Smooth muscle cell (in vitro differentiated cells): ENCODE measurements around the gene BBX. TPM values are rescaled to one million over a fixed set of nuclear protein-coding genes. Genes with fewer than 3 reads are reported as not detected.

Experiments used
- DNase-seq: peaks from one replicate; lab custom pipeline; 2025; ENCODE audit not compliant: unreplicated experiment; lab: John Stamatoyannopoulos, UW
- H2AFZ ChIP-seq: fragments of 200-600 bp; sonication (generic); 2 replicates; pipeline ENCODE4 v1.6.0; 2016; ENCODE audit warnings: antibody characterized with exemption, low read depth, mild to moderate bottlenecking
- H3F3A ChIP-seq: fragments of 200-600 bp; sonication (generic); 2 replicates; pipeline ENCODE4 v1.6.0; 2017; ENCODE audit warnings: antibody characterized with exemption, low read depth
- H3K27ac ChIP-seq: fragments of 200-600 bp; sonication (generic); 2 replicates; pipeline ENCODE4 v1.5.1; 2016; ENCODE audit warnings: low read depth, mild to moderate bottlenecking
- H3K27me3 ChIP-seq: fragments of 200-600 bp; sonication (generic); 2 replicates; pipeline ENCODE4 v1.6.1; 2016; ENCODE audit warnings: low read depth, mild to moderate bottlenecking
- H3K36me3 ChIP-seq: fragments of 200-600 bp; sonication (generic); 2 replicates; pipeline ENCODE4 v1.5.1; 2016; ENCODE audit warnings: low read depth
- H3K4me1 ChIP-seq: fragments of 200-600 bp; sonication (generic); 2 replicates; pipeline ENCODE4 v1.5.1; 2016; ENCODE audit warnings: low read depth
- H3K4me2 ChIP-seq: fragments of 200-600 bp; sonication (generic); 2 replicates; pipeline ENCODE4 v1.6.0; 2016; ENCODE audit warnings: mild to moderate bottlenecking
- H3K4me3 ChIP-seq: fragments of 200-600 bp; sonication (generic); 2 replicates; pipeline ENCODE4 v1.5.1; 2016; ENCODE audit warnings: mild to moderate bottlenecking
- H3K79me2 ChIP-seq: fragments of 200-600 bp; sonication (generic); 2 replicates; pipeline ENCODE4 v1.6.0; 2016; ENCODE audit warnings: low read depth, mild to moderate bottlenecking
- H3K9ac ChIP-seq: fragments of 200-600 bp; sonication (generic); 2 replicates; pipeline ENCODE4 v1.6.0; 2016; ENCODE audit warnings: low read depth
- H3K9me3 ChIP-seq: fragments of 200-600 bp; sonication (generic); replicated peaks from 2 replicates; pipeline ENCODE4 v1.5.1; 2016; ENCODE audit warnings: low read depth
- H4K20me1 ChIP-seq: fragments of 200-600 bp; sonication (generic); 2 replicates; pipeline ENCODE4 v1.6.0; 2016; ENCODE audit warnings: low read depth
- CTCF ChIP-seq: fragments of 200-600 bp; sonication (generic); IDR thresholded peaks from 2 replicates; pipeline ENCODE4 v1.5.1; 2017; ENCODE audit warnings: borderline replicate concordance, mild to moderate bottlenecking, antibody characterized with exemption; ENCODE audit not compliant: insufficient read depth, poor library complexity, severe bottlenecking
- WGBS: methylation state at CpG from one replicate; pipeline ENCODE4 v1.1.7; 2016; ENCODE audit warnings: low lambda C conversion rate; 5-methylcytosine and 5-hydroxymethylcytosine counted together
- polyA plus RNA-seq: library from polyadenylated mRNA; unstranded; fragments of >200 nt; fragmentation: Nextera tagmentation; extraction: Ambion mirVana; gene quantifications from 2 replicates; pipeline ENCODE4 v1.2.1, GENCODE V29; 2016
- total RNA-seq: library from RNA; depleted of rRNA; stranded (reverse); fragments of >200 nt; gene quantifications from 2 replicates; pipeline ENCODE4 v1.2.3, GENCODE V29; 2014

BBX gene
- total and polyA plus RNA-seq, 2 experiments from 2014 or later: 58.9 to 66.4 TPM

GRCh38 chr3:107665351-107665750 is 142.6 kb downstream of the BBX start:
- peaks cover 83% of the 10 kb centered on the region for H4K20me1 ChIP-seq
- H3K9me3 ChIP-seq: no peaks in the 10 kb centered on the region
- H3K36me3 ChIP-seq: no peaks in the 10 kb centered on the region
- H3K79me2 ChIP-seq: peaks cover 8% of the 10 kb centered on the region
- no peak overlapping the region for H3K4me3 ChIP-seq
- no peak for TF ChIP-seq CTCF
- H3F3A ChIP-seq: no peaks in the 10 kb centered on the region
- no peak for DNase-seq
- no peak overlapping the region for H3K27ac ChIP-seq
- H3K9ac ChIP-seq: no peak overlapping the region
- no peak overlapping the region for H2AFZ ChIP-seq
- no peak overlapping the region for H3K4me2 ChIP-seq
- H3K4me1 ChIP-seq: peaks cover 13% of the 10 kb centered on the region
- no peaks in the 10 kb centered on the region for H3K27me3 ChIP-seq
- WGBS: 93% methylated on average over 4 of the region's 4 CpGs

- Histone ChIP-seq H3K9ac (no peak overlapping the region), H3K4me1 (peaks cover 2% of the 10 kb centered on the region), H3F3A (no peaks in the 10 kb centered on the region), H3K4me2 (no peak overlapping the region), H3K9me3 (no peaks in the 10 kb centered on the region), H4K20me1 (peaks cover 83% of the 10 kb centered on the region), H3K27ac (no peak overlapping the region), H3K36me3 (no peaks in the 10 kb centered on the region), H2AFZ (no peak overlapping the region), H3K4me3 (no peak overlapping the region), H3K79me2 (peaks cover 7% of the 10 kb centered on the region), H3K27me3 (no peaks in the 10 kb centered on the region)
- WGBS: 81% methylated on average over 2 of the region's 2 CpGs
- no peak for DNase-seq
- TF ChIP-seq CTCF: no peak
Measured at GRCh38 chr3:107666853-107667252, 144.1 kb downstream of the BBX start.

GRCh38 chr3:107668416-107668815 is 145.7 kb downstream of the BBX start:
- no peaks in the 10 kb centered on the region for H3K36me3 ChIP-seq
- peaks cover 79% of the 10 kb centered on the region for H4K20me1 ChIP-seq
- H3K27me3 ChIP-seq: no peaks in the 10 kb centered on the region
- H3K27ac ChIP-seq: no peak overlapping the region
- peaks cover 12% of the 10 kb centered on the region for H3K79me2 ChIP-seq
- no peak overlapping the region for H2AFZ ChIP-seq
- no peak overlapping the region for H3K4me2 ChIP-seq
- no peaks in the 10 kb centered on the region for H3F3A ChIP-seq
- 91% methylated on average over 5 of the region's 5 CpGs for WGBS
- H3K9me3 ChIP-seq: no peaks in the 10 kb centered on the region
- DNase-seq: no peak
- H3K4me1 ChIP-seq: no peaks in the 10 kb centered on the region
- no peak for TF ChIP-seq CTCF
- no peak overlapping the region for H3K9ac ChIP-seq
- H3K4me3 ChIP-seq: no peak overlapping the region

GRCh38 chr3:107668963-107669362 is 146.2 kb downstream of the BBX start:
- Histone ChIP-seq H4K20me1 (peaks cover 79% of the 10 kb centered on the region), H3K27ac (no peak overlapping the region), H3K4me1 (no peaks in the 10 kb centered on the region), H3K27me3 (no peaks in the 10 kb centered on the region), H2AFZ (no peak overlapping the region), H3F3A (no peaks in the 10 kb centered on the region), H3K36me3 (no peaks in the 10 kb centered on the region), H3K79me2 (peaks cover 12% of the 10 kb centered on the region), H3K4me2 (no peak overlapping the region), H3K9me3 (no peaks in the 10 kb centered on the region), H3K4me3 (no peak overlapping the region), H3K9ac (no peak overlapping the region)
- DNase-seq: no peak
- no peak for TF ChIP-seq CTCF
- 85% methylated on average over 3 of the region's 3 CpGs for WGBS
